ENCODE results near the gene PAPOLB.

The PAPOLB gene

GRCh38 chr7:4861673-4862072 is at the start of gene PAPOLB:
TSS of gene PAPOLB (minus strand) at chr7:4862030. CDS start at chr7:4861810, 220 bp downstream.
- TF ChIP-seq ARNTL (CRISPR knock-in tag; IDR thresholded peaks at IDR 0.05; ENCODE audit: borderline replicate concordance, low read depth) (no peak), CSDC2 (CRISPR knock-in tag; IDR thresholded peaks at IDR 0.05) (no peak), OSR1 (CRISPR knock-in tag; IDR thresholded peaks at IDR 0.05) (no peak), ISL1 (CRISPR knock-in tag; IDR thresholded peaks at IDR 0.05) (no peak), ZFP30 (CRISPR knock-in tag; IDR thresholded peaks at IDR 0.05) (no peak), PATZ1 (CRISPR knock-in tag; IDR thresholded peaks at IDR 0.05; ENCODE audit: borderline replicate concordance) (no peak), PPARA (CRISPR knock-in tag; IDR thresholded peaks at IDR 0.05; ENCODE audit: borderline replicate concordance) (no peak), ZFP3 (CRISPR knock-in tag; IDR thresholded peaks at IDR 0.05) (no peak), SNAI2 (CRISPR knock-in tag; IDR thresholded peaks at IDR 0.05) (no peak), ZNF8 (CRISPR knock-in tag; IDR thresholded peaks at IDR 0.05) (no peak), CREB5 (CRISPR knock-in tag; IDR thresholded peaks at IDR 0.05; ENCODE audit: low read depth) (no peak), ZNF565 (CRISPR knock-in tag; conservative IDR thresholded peaks at IDR 0.05; ENCODE audit: low read depth) (no peak)
- ATAC-seq: no peak

GRCh38 chr7:4911111-4911828 is 49.4 kb upstream of the PAPOLB start:
- no peak for TF ChIP-seq PATZ1 (CRISPR knock-in tag; IDR thresholded peaks at IDR 0.05; ENCODE audit: borderline replicate concordance)
- no peak for TF ChIP-seq ARNTL (CRISPR knock-in tag; IDR thresholded peaks at IDR 0.05; ENCODE audit: borderline replicate concordance, low read depth)
- no peak for TF ChIP-seq ZFP3 (CRISPR knock-in tag; IDR thresholded peaks at IDR 0.05)
- TF ChIP-seq ZFP30 (CRISPR knock-in tag; IDR thresholded peaks at IDR 0.05): no peak
- no peak for TF ChIP-seq ESRRG (CRISPR knock-in tag; IDR thresholded peaks at IDR 0.05)
- TF ChIP-seq OSR1 (CRISPR knock-in tag; IDR thresholded peaks at IDR 0.05): no peak
- TF ChIP-seq CREB5 (CRISPR knock-in tag; IDR thresholded peaks at IDR 0.05; ENCODE audit: low read depth): no peak
- no peak for TF ChIP-seq POU6F1 (CRISPR knock-in tag; IDR thresholded peaks at IDR 0.05; ENCODE audit: borderline replicate concordance, low read depth)
- no peak for TF ChIP-seq PPARA (CRISPR knock-in tag; IDR thresholded peaks at IDR 0.05; ENCODE audit: borderline replicate concordance)
- no peak for TF ChIP-seq CSRNP3 (CRISPR knock-in tag; IDR thresholded peaks at IDR 0.05)
- TF ChIP-seq TSHZ2 (CRISPR knock-in tag; IDR thresholded peaks at IDR 0.05): no peak
- TF ChIP-seq GLIS3 (CRISPR knock-in tag; IDR thresholded peaks at IDR 0.05): no peak
- no peak for TF ChIP-seq TOX (CRISPR knock-in tag; IDR thresholded peaks at IDR 0.05; ENCODE audit: borderline replicate concordance)
- no peak for TF ChIP-seq ZNF8 (CRISPR knock-in tag; IDR thresholded peaks at IDR 0.05)
- no peak for TF ChIP-seq BACH2 (CRISPR knock-in tag; IDR thresholded peaks at IDR 0.05; ENCODE audit: borderline replicate concordance)
- no peak for ATAC-seq

All from SK-N-SH treated with all-trans-retinoic acid at 6 μM for 48 hours (cell line).